GM12892 (cell line): ENCODE results near the gene CPT1C.

Source experiments
- POLR2A ChIP-seq: IDR thresholded peaks from 2 replicates; pipeline ENCODE4 v1.6.1; 2011; ENCODE audit warnings: low read depth, low read length, control low read depth
- POLR2AphosphoS5 ChIP-seq: IDR thresholded peaks from 2 replicates; pipeline ENCODE4 v1.6.1; 2011; ENCODE audit warnings: low read depth, low read length, control low read depth

DNA sequence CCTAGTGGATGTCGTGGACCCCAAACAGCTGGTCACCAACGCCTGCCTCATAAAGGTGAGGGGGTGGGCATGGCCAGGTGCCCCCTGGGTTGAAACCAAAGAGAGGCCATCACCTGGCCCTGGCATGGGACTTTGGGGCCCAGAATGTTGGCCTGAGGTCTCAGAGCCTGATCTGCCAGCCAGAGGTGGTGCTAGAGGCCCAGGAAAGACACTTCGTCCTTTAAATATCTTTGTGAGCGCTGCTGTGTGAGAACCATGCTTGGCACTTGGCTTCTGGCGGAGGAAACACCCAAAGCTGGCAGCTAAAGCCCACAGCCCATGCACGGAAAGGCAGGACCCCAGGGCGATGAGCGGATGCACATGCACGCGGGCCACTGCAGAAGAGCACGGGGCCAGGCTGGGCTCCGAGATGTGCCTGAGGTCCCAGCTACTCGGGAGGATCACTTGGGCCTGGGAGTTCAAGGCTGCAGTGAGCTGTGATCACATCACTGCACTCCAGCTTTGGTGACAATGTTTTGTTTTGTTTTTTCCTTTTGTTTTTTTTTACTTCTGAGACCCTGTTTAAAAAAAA lies 5.8 kb upstream of the CPT1C start:
- TF ChIP-seq POLR2AphosphoS5, result no peak
- no peak for TF ChIP-seq POLR2A
